ENCODE results near the gene RALGAPA2.

DNA sequence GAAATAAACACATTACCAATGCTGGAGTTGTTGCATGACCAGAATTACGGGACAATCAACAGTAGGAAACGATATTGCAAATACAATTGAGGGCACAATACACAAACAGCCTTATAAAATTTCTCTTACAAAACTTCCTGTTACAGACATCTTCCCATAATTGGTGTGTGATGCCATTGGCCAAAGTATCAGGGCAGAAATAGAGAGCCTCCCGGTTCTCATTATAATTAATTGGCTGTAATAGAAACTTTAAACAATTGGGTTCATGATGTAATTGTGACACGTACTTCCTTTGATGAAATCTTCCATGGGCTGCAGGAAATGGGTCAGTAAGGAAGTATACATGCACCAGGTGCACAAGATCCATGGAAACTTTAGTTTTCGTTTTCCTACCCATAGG lies 40.3 kb upstream of the RALGAPA2 start:
- TF ChIP-seq CTCF (IDR thresholded peaks at IDR 0.05) = no peak
- no peak for TF ChIP-seq PREB (CRISPR knock-in tag; IDR thresholded peaks at IDR 0.05; ENCODE audit: borderline replicate concordance)
- no peak for TF ChIP-seq GABPB1 (CRISPR knock-in tag; IDR thresholded peaks at IDR 0.05)
- TF ChIP-seq SOX15 (CRISPR knock-in tag; IDR thresholded peaks at IDR 0.05) = no peak
- TF ChIP-seq RELA (CRISPR knock-in tag; IDR thresholded peaks at IDR 0.05; ENCODE audit: borderline replicate concordance) = no peak
- TF ChIP-seq NFYB (CRISPR knock-in tag; conservative IDR thresholded peaks at IDR 0.05; ENCODE audit: low read depth) = no peak
- no peak for TF ChIP-seq ZNF671 (CRISPR knock-in tag; IDR thresholded peaks at IDR 0.05)
- no peak for TF ChIP-seq MAX (CRISPR knock-in tag; IDR thresholded peaks at IDR 0.05)
- TF ChIP-seq JUN (CRISPR knock-in tag; IDR thresholded peaks at IDR 0.05) = no peak
